HL-60 (cell line): Measurements from ENCODE around the gene PCDHA5.

Source experiments
- POLR2AphosphoS5 ChIP-seq: IDR thresholded peaks from 2 replicates; pipeline ENCODE4 v1.6.1; 2012; ENCODE audit warnings: low read depth
- REST ChIP-seq: IDR thresholded peaks from 2 replicates; pipeline ENCODE4 v1.6.1; 2012; ENCODE audit warnings: low read depth; ENCODE audit not compliant: insufficient replicate concordance
- TF ChIP-seq, protein P1 (sequence below): IDR thresholded peaks from one replicate; pipeline ENCODE4 v1.5.1; 2011; ENCODE audit warnings: low read length, control low read depth, inconsistent platforms; ENCODE audit not compliant: insufficient read depth

GRCh38 chr5:140833993-140834392 lies 12.6 kb downstream of the PCDHA5 start, which contains the start of gene PCDHA7:
- TF ChIP-seq, protein P1, sequence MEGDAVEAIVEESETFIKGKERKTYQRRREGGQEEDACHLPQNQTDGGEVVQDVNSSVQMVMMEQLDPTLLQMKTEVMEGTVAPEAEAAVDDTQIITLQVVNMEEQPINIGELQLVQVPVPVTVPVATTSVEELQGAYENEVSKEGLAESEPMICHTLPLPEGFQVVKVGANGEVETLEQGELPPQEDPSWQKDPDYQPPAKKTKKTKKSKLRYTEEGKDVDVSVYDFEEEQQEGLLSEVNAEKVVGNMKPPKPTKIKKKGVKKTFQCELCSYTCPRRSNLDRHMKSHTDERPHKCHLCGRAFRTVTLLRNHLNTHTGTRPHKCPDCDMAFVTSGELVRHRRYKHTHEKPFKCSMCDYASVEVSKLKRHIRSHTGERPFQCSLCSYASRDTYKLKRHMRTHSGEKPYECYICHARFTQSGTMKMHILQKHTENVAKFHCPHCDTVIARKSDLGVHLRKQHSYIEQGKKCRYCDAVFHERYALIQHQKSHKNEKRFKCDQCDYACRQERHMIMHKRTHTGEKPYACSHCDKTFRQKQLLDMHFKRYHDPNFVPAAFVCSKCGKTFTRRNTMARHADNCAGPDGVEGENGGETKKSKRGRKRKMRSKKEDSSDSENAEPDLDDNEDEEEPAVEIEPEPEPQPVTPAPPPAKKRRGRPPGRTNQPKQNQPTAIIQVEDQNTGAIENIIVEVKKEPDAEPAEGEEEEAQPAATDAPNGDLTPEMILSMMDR, result no peak
- TF ChIP-seq REST, result no peak
- TF ChIP-seq POLR2AphosphoS5, result no peak
